Liver (tissue), 9 donors: ENCODE results near the gene SYNJ1. TPM values are rescaled to one million over a fixed set of nuclear protein-coding genes. Genes with fewer than 3 reads are reported as not detected.

ENCODE experiments used
- DNase-seq: peaks from one replicate; pipeline ENCODE4 v3.0.0-alpha.2; 2017; ENCODE audit warnings: low spot score
- H3K27ac ChIP-seq, 2 donors: one replicate each; pipeline ENCODE4 v1.7.0; 2013; ENCODE audit warnings: inconsistent platforms in 2 of 2, low read length in 2 of 2, control low read depth in 1 of 2, low read depth in 1 of 2, mild to moderate bottlenecking in 1 of 2
- H3K27me3 ChIP-seq, 4 donors: one replicate each; pipeline versions ENCODE4 v1.6.1 to v1.7.0; 2013; ENCODE audit warnings: low read length in 3 of 4, inconsistent platforms in 1 of 4, mild to moderate bottlenecking in 1 of 4, moderate library complexity in 1 of 4; ENCODE audit not compliant: control insufficient read depth in 4 of 4, insufficient read depth in 4 of 4
- H3K36me3 ChIP-seq, 4 donors: one replicate each; pipeline versions ENCODE4 v1.6.1 to v1.7.0; 2013; ENCODE audit warnings: low read length in 3 of 4, mild to moderate bottlenecking in 3 of 4, low read depth in 1 of 4, moderate library complexity in 1 of 4; ENCODE audit not compliant: control insufficient read depth in 4 of 4, insufficient read depth in 3 of 4
- H3K4me1 ChIP-seq, 4 donors: one replicate each; pipeline versions ENCODE4 v1.6.1 to v1.7.0; 2013; ENCODE audit warnings: low read length in 3 of 4, mild to moderate bottlenecking in 3 of 4, moderate library complexity in 1 of 4; ENCODE audit not compliant: control insufficient read depth in 4 of 4, insufficient read depth in 4 of 4
- H3K4me3 ChIP-seq, 3 donors: one replicate each; pipeline versions ENCODE4 v1.6.1 to v1.7.0; 2013; ENCODE audit warnings: low read length in 3 of 3, control low read depth in 1 of 3, low read depth in 1 of 3, mild to moderate bottlenecking in 1 of 3
- H3K9ac ChIP-seq, 2 donors: one replicate each; pipeline ENCODE4 v1.7.0; 2013; ENCODE audit warnings: low read length in 2 of 2, mild to moderate bottlenecking in 2 of 2, moderate library complexity in 2 of 2, control low read depth in 1 of 2, low read depth in 1 of 2
- H3K9me3 ChIP-seq, 4 donors: one replicate each; pipeline versions ENCODE4 v1.6.1 to v1.7.0; 2013; ENCODE audit warnings: low read length in 3 of 4; ENCODE audit not compliant: control insufficient read depth in 4 of 4
- EGR1 ChIP-seq, 2 donors: IDR thresholded peaks; 2 replicates each; pipeline ENCODE4 v1.6.1; 2016 to 2018; ENCODE audit warnings: antibody characterized with exemption in 2 of 2, low read depth in 2 of 2
- FOXA1 ChIP-seq: IDR thresholded peaks from 2 replicates; pipeline ENCODE4 v1.6.1; 2016; ENCODE audit warnings: antibody characterized with exemption
- FOXA2 ChIP-seq: IDR thresholded peaks from 2 replicates; pipeline ENCODE4 v1.6.1; 2016; ENCODE audit warnings: antibody characterized with exemption
- GABPA ChIP-seq, 2 donors: IDR thresholded peaks in 1 of 2; conservative IDR thresholded peaks in 1 of 2; 2 replicates each; pipeline ENCODE4 v1.6.1; 2016; ENCODE audit warnings: antibody characterized with exemption in 2 of 2, mild to moderate bottlenecking in 1 of 2, moderate library complexity in 1 of 2
- HNF4A ChIP-seq, 2 donors: conservative IDR thresholded peaks; 2 replicates each; pipeline ENCODE4 v1.6.1; 2016; ENCODE audit warnings: antibody characterized with exemption in 2 of 2, mild to moderate bottlenecking in 2 of 2
- HNF4G ChIP-seq: IDR thresholded peaks from 2 replicates; pipeline ENCODE4 v1.6.1; 2016; ENCODE audit warnings: antibody characterized with exemption
- JUND ChIP-seq, 2 donors: IDR thresholded peaks; 2 replicates each; pipeline ENCODE4 v1.6.1; 2016; ENCODE audit warnings: antibody characterized with exemption in 2 of 2
- NR2F2 ChIP-seq: IDR thresholded peaks from 2 replicates; pipeline ENCODE4 v1.6.1; 2016; ENCODE audit warnings: antibody characterized with exemption
- RAD21 ChIP-seq, 2 donors: IDR thresholded peaks; 2 replicates each; pipeline ENCODE4 v1.6.1; 2016; ENCODE audit warnings: antibody characterized with exemption in 2 of 2, mild to moderate bottlenecking in 2 of 2
- RXRA ChIP-seq, 2 donors: IDR thresholded peaks; 2 replicates each; pipeline ENCODE4 v1.6.1; 2017 to 2018; ENCODE audit warnings: antibody characterized with exemption in 2 of 2, mild to moderate bottlenecking in 1 of 2
- SP1 ChIP-seq: IDR thresholded peaks from 2 replicates; pipeline ENCODE4 v1.6.1; 2018; ENCODE audit warnings: antibody characterized with exemption, mild to moderate bottlenecking
- TAF1 ChIP-seq: conservative IDR thresholded peaks from 2 replicates; pipeline ENCODE4 v1.6.1; 2016; ENCODE audit warnings: antibody characterized with exemption, mild to moderate bottlenecking
- YY1 ChIP-seq: IDR thresholded peaks from 2 replicates; pipeline ENCODE4 v1.6.1; 2016; ENCODE audit warnings: antibody characterized with exemption, mild to moderate bottlenecking
- WGBS: extraction: QIAGEN DNeasy Blood & Tissue Kit; methylation state at CpG from one replicate; pipeline ENCODE4 v1.1.7; 2013; 5-methylcytosine and 5-hydroxymethylcytosine counted together
- polyA plus RNA-seq, 2 donors: library from polyadenylated mRNA; stranded (reverse) in 1 of 2; unstranded in 1 of 2; fragments of 200-250 nt in 1 of 2; fragments of >200 nt in 1 of 2; fragmentation: Nextera tagmentation in 1 of 2; extraction: Ambion mirVana in 1 of 2; gene quantifications; one replicate each; pipeline versions ENCODE4 v1.2.1 to v1.2.3, GENCODE V29; 2013 to 2015
- total RNA-seq, 2 donors: library from RNA; depleted of rRNA; stranded (reverse); fragments of >200 nt; gene quantifications; one replicate each; pipeline ENCODE4 v1.2.3, GENCODE V29; 2014
- TF ChIP-seq, protein P1 (sequence below): IDR thresholded peaks from 2 replicates; pipeline ENCODE4 v1.6.1; 2016; ENCODE audit warnings: antibody characterized with exemption
- TF ChIP-seq, protein P2 (sequence below): IDR thresholded peaks from 2 replicates; pipeline ENCODE4 v1.6.1; 2016; ENCODE audit warnings: antibody characterized with exemption
- TF ChIP-seq, protein P3 (sequence below): fragments of 150-350 bp; IDR thresholded peaks from 2 replicates; pipeline ENCODE4 v1.5.1; 2017; ENCODE audit warnings: improper control_type of control experiment, low read depth, low read length; ENCODE audit not compliant: missing input control
- TF ChIP-seq, protein P4 (sequence below): IDR thresholded peaks from 2 replicates; pipeline ENCODE4 v1.6.1; 2016; ENCODE audit warnings: antibody characterized with exemption, mild to moderate bottlenecking
- TF ChIP-seq, protein P5 (sequence below): IDR thresholded peaks from 2 replicates; pipeline ENCODE4 v1.6.1; 2016; ENCODE audit warnings: antibody characterized with exemption
- donor health status: healthy.
- donor health status: healthy.
- donor health status: healthy.
- donor health status: healthy.
- donor health status: healthy.

Gene SYNJ1
- total and polyA plus RNA-seq, 4 donors: 2.5 to 7.2 (median 5.0) TPM

DNA sequence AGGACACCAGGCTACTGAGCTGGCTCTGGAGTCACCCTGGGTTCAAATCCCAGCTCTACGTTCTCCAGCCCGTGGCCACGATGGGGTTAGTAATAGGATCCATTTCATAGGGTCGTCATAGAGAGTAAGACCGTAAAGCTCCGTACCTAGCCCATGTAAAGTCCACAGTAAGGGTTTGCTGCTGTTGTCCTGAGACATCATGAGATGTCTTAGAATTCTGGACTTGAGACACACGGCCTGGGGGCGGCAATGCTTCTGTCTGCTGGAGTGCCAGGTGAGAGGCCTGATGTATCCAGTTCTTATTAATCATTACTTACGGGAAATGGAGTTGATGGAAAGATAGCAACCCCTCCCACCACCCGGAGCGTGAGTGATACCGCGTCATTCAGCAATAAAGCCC lies 146.1 kb downstream of the SYNJ1 start:
- no peak for DNase-seq
- Histone ChIP-seq H3K4me3 (no peak overlapping the region), H3K9ac (no peak overlapping the region), H3K27me3 (no peaks in the 10 kb centered on the region), H3K9me3 (no peaks in the 10 kb centered on the region), H3K36me3 (no peaks in the 10 kb centered on the region), H3K4me1 (peaks cover 0 to 8% (median 0%) of the 10 kb centered on the region in 4 donors), H3K27ac (no peak overlapping the region)
- WGBS: 95% methylated on average over 13 of the region's 13 CpGs
- TF ChIP-seq FOXA2: no peak
- TF ChIP-seq RAD21 (IDR thresholded peaks at IDR 0.05): no peak
- no peak for TF ChIP-seq NR2F2
- TF ChIP-seq TAF1: no peak
- TF ChIP-seq HNF4A (conservative IDR thresholded peaks at IDR 0.05): no peak
- TF ChIP-seq, protein P1, sequence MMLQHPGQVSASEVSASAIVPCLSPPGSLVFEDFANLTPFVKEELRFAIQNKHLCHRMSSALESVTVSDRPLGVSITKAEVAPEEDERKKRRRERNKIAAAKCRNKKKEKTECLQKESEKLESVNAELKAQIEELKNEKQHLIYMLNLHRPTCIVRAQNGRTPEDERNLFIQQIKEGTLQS: no peak
- TF ChIP-seq, protein P2, sequence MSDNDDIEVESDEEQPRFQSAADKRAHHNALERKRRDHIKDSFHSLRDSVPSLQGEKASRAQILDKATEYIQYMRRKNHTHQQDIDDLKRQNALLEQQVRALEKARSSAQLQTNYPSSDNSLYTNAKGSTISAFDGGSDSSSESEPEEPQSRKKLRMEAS: no peak
- TF ChIP-seq, protein P3, sequence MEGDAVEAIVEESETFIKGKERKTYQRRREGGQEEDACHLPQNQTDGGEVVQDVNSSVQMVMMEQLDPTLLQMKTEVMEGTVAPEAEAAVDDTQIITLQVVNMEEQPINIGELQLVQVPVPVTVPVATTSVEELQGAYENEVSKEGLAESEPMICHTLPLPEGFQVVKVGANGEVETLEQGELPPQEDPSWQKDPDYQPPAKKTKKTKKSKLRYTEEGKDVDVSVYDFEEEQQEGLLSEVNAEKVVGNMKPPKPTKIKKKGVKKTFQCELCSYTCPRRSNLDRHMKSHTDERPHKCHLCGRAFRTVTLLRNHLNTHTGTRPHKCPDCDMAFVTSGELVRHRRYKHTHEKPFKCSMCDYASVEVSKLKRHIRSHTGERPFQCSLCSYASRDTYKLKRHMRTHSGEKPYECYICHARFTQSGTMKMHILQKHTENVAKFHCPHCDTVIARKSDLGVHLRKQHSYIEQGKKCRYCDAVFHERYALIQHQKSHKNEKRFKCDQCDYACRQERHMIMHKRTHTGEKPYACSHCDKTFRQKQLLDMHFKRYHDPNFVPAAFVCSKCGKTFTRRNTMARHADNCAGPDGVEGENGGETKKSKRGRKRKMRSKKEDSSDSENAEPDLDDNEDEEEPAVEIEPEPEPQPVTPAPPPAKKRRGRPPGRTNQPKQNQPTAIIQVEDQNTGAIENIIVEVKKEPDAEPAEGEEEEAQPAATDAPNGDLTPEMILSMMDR: no peak
- no peak for TF ChIP-seq FOXA1
- no peak for TF ChIP-seq HNF4G
- TF ChIP-seq RXRA (IDR thresholded peaks at IDR 0.05): no peak
- TF ChIP-seq YY1: no peak
- TF ChIP-seq, protein P4, sequence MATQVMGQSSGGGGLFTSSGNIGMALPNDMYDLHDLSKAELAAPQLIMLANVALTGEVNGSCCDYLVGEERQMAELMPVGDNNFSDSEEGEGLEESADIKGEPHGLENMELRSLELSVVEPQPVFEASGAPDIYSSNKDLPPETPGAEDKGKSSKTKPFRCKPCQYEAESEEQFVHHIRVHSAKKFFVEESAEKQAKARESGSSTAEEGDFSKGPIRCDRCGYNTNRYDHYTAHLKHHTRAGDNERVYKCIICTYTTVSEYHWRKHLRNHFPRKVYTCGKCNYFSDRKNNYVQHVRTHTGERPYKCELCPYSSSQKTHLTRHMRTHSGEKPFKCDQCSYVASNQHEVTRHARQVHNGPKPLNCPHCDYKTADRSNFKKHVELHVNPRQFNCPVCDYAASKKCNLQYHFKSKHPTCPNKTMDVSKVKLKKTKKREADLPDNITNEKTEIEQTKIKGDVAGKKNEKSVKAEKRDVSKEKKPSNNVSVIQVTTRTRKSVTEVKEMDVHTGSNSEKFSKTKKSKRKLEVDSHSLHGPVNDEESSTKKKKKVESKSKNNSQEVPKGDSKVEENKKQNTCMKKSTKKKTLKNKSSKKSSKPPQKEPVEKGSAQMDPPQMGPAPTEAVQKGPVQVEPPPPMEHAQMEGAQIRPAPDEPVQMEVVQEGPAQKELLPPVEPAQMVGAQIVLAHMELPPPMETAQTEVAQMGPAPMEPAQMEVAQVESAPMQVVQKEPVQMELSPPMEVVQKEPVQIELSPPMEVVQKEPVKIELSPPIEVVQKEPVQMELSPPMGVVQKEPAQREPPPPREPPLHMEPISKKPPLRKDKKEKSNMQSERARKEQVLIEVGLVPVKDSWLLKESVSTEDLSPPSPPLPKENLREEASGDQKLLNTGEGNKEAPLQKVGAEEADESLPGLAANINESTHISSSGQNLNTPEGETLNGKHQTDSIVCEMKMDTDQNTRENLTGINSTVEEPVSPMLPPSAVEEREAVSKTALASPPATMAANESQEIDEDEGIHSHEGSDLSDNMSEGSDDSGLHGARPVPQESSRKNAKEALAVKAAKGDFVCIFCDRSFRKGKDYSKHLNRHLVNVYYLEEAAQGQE: no peak
- TF ChIP-seq EGR1 (IDR thresholded peaks at IDR 0.05; ENCODE audit: low read depth in 2 of 2): no peak
- no peak for TF ChIP-seq GABPA (IDR thresholded peaks at IDR 0.05 in 1 of 2, conservative IDR thresholded peaks at IDR 0.05 in 1 of 2)
- TF ChIP-seq SP1: no peak
- TF ChIP-seq JUND (IDR thresholded peaks at IDR 0.05): no peak
- TF ChIP-seq, protein P5, sequence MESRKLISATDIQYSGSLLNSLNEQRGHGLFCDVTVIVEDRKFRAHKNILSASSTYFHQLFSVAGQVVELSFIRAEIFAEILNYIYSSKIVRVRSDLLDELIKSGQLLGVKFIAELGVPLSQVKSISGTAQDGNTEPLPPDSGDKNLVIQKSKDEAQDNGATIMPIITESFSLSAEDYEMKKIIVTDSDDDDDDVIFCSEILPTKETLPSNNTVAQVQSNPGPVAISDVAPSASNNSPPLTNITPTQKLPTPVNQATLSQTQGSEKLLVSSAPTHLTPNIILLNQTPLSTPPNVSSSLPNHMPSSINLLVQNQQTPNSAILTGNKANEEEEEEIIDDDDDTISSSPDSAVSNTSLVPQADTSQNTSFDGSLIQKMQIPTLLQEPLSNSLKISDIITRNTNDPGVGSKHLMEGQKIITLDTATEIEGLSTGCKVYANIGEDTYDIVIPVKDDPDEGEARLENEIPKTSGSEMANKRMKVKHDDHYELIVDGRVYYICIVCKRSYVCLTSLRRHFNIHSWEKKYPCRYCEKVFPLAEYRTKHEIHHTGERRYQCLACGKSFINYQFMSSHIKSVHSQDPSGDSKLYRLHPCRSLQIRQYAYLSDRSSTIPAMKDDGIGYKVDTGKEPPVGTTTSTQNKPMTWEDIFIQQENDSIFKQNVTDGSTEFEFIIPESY: no peak
